Nephron progenitor cell (in vitro differentiated cells): ENCODE results near the gene ZXDC.

Source experiments
- DNase-seq: peaks from one replicate; pipeline ENCODE4 v3.0.0; 2021
- H3K27ac Mint-ChIP-seq: 2 replicates; pipeline ENCODE4 v1.8.0; 2021; ENCODE audit warnings: mild to moderate bottlenecking, moderate library complexity, mixed read lengths
- H3K27me3 Mint-ChIP-seq: 2 replicates; pipeline ENCODE4 v1.8.0; 2021; ENCODE audit warnings: mild to moderate bottlenecking, low read depth, mixed read lengths; ENCODE audit not compliant: poor library complexity
- H3K36me3 Mint-ChIP-seq: 2 replicates; pipeline ENCODE4 v1.8.0; 2021; ENCODE audit warnings: low read depth, mixed read lengths
- H3K4me1 Mint-ChIP-seq: 2 replicates; pipeline ENCODE4 v1.8.0; 2021; ENCODE audit warnings: mixed read lengths
- H3K4me3 Mint-ChIP-seq: 2 replicates; pipeline ENCODE4 v1.8.0; 2021; ENCODE audit warnings: mild to moderate bottlenecking, moderate library complexity, mixed read lengths
- H3K9me3 Mint-ChIP-seq: 2 replicates; pipeline ENCODE4 v1.8.0; 2021; ENCODE audit warnings: mild to moderate bottlenecking, moderate library complexity, mixed read lengths
- TF ChIP-seq, protein P1 (sequence below): fragments of 200-600 bp; sonication (generic); IDR thresholded peaks from 2 replicates; pipeline ENCODE4 v1.5.0; 2021; ENCODE audit warnings: antibody characterized with exemption

Gene ZXDC

DNA sequence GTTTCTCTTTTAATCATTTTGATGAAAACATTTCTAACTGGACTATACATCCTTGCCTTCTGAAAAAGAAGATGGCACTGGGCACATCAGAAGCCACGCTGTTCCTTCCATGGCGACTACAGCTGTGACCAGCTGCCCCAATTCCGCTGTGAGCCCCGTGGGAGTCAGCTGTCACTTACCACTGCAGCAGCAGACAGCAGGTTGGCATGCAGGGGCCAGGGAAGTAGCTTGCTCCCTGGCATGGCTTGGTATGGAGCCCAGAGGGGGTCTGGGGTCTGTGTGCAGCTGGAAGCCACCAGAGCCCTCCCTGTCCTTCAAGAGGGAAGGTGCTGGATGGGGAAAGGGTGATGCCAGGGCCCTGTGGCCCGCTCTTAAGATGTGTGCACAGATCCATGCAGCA is 4.5 kb upstream of the ZXDC start:
- no peaks in the 10 kb centered on the region for H3K9me3 Mint-ChIP-seq
- H3K4me3 Mint-ChIP-seq, result no peak overlapping the region
- peaks cover 37% of the 10 kb centered on the region for H3K4me1 Mint-ChIP-seq
- DNase-seq, result no peak
- TF ChIP-seq, protein P1, sequence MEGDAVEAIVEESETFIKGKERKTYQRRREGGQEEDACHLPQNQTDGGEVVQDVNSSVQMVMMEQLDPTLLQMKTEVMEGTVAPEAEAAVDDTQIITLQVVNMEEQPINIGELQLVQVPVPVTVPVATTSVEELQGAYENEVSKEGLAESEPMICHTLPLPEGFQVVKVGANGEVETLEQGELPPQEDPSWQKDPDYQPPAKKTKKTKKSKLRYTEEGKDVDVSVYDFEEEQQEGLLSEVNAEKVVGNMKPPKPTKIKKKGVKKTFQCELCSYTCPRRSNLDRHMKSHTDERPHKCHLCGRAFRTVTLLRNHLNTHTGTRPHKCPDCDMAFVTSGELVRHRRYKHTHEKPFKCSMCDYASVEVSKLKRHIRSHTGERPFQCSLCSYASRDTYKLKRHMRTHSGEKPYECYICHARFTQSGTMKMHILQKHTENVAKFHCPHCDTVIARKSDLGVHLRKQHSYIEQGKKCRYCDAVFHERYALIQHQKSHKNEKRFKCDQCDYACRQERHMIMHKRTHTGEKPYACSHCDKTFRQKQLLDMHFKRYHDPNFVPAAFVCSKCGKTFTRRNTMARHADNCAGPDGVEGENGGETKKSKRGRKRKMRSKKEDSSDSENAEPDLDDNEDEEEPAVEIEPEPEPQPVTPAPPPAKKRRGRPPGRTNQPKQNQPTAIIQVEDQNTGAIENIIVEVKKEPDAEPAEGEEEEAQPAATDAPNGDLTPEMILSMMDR, result no peak
- peaks cover 16% of the 10 kb centered on the region for H3K27me3 Mint-ChIP-seq
- H3K36me3 Mint-ChIP-seq, result no peaks in the 10 kb centered on the region
- no peak overlapping the region for H3K27ac Mint-ChIP-seq

DNA sequence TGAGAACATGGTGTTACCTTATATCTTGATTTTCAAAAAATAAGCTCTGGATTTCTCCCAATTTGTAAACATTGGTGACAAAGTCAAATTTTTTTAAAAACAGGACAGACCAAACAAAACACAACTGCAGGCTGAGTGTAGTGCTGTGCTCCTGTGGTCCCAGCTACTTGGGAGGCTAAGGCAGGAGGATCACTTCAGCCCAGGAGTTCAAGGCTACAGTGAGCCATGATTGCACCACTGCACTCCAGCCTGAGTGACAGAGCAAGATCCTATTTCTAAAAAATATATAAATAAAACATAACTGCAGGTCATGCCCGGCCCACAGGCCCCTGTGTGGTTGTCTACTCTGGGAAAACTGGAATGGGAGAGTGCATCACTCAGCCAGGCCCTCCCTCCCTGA is 4.0 kb upstream of the ZXDC start:
- H3K4me1 Mint-ChIP-seq, result peaks cover 32% of the 10 kb centered on the region
- no peak overlapping the region for H3K27ac Mint-ChIP-seq
- H3K4me3 Mint-ChIP-seq, result no peak overlapping the region
- no peaks in the 10 kb centered on the region for H3K9me3 Mint-ChIP-seq
- H3K36me3 Mint-ChIP-seq, result no peaks in the 10 kb centered on the region
- peaks cover 16% of the 10 kb centered on the region for H3K27me3 Mint-ChIP-seq
- TF ChIP-seq, protein P1, result no peak
- no peak for DNase-seq

DNA sequence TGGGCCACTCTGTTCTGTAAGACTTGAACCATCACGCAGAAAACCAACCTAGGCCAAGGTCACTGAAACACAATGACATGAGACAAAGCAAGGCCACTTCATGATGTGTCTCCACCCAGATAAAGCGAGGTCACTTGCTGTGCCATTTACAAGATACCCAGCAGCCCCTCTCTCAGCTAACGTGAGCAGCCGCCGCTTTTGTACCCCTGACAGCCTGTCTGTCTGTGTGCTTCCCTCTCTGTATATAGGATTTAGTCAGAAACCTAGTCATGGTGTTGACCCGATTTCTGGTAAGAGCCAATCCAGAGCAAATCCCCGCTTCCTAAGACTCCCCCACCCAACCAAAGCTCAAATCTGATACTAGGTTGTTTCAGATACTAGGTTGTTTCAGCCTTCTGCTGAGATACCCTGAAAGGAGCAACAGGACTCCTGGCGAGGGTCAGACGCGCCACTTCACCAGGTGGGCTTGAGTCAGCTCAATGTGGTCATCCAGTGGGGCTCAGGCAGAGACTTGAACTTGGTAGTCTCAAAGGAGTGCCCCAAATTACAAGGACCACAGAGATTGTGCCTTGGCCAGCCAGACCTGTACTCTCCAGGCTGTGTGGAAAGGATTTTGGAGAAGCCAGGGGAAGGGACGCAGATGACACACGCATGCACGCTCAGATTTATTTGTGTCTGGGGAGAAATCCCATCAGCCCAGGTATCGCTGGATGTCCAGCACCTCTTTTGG is 3.1 kb upstream of the ZXDC start:
- Mint-ChIP-seq H3K9me3 (no peaks in the 10 kb centered on the region), H3K27me3 (peaks cover 16% of the 10 kb centered on the region), H3K4me3 (no peak overlapping the region), H3K27ac (no peak overlapping the region), H3K4me1 (peaks cover 32% of the 10 kb centered on the region), H3K36me3 (no peaks in the 10 kb centered on the region)
- TF ChIP-seq, protein P1, result no peak
- no peak for DNase-seq

DNA sequence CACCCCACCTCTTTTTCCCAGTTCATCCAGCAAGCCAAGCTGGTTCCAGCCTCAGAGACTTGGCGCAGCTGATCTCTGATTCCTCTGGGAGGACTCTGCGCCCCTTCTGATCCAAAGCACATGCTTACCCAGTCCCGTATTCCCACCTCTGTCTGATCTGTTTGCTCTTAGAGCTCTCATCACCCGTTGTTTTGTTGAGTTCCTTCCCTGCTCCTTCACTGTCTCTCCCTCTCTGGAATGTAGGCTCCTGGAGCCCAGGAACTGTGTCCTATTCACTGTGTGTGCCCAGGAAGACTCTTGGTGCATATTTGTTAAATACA is 1.3 kb upstream of the ZXDC start:
- Mint-ChIP-seq H3K4me3 (peak overlapping the region; percentile 85), H3K27ac (no peak overlapping the region), H3K27me3 (peaks cover 16% of the 10 kb centered on the region), H3K9me3 (no peaks in the 10 kb centered on the region), H3K4me1 (peaks cover 49% of the 10 kb centered on the region), H3K36me3 (no peaks in the 10 kb centered on the region)
- no peak for DNase-seq
- TF ChIP-seq, protein P1, result no peak

DNA sequence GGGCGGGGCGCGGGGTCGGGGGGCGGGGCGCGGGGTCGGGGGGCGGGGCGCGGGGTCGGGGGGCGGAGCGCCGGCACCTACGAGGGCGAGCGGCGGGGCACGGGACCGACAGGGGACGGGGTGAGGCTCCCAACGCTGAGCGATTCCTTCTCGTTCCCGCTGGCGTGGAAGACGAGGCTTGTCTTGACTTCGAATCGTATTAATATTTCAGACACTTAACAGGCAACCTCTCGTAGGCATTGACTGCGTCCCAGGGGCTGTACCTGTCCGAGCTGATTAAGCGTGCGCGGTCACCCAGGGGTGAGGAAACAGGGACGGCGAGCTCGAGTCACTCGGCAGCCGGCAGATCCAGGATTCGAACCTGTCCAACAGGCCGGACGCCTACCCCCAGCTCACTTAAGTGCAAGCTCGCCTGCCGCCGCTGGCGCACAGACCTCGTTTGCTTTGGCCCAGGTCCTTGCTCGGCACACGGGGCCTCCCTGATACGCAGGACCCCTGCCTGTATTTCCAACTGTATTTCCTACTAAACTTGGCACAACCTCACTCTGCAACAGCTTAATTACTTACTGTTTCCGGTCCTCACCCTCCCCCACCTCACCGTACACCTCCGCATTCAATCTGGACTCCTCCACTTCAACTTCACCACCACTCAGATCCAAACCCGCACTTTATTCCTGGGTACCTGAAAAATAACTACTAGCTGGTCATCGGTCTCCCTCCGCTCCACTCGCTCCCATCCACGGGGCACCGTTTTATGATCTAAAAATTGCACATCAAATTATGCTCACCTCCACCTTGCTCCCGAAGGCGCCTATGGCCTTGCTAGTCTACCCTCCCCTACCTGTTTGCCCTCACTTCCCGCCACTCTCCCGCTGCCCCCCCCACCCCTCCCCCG is 722 bp upstream of the ZXDC start:
- H3K4me3 Mint-ChIP-seq, result peak overlapping the region; percentile 85
- H3K9me3 Mint-ChIP-seq, result no peaks in the 10 kb centered on the region
- TF ChIP-seq, protein P1, result no peak
- peaks cover 2% of the 10 kb centered on the region for H3K36me3 Mint-ChIP-seq
- H3K27ac Mint-ChIP-seq, result no peak overlapping the region
- peaks cover 45% of the 10 kb centered on the region for H3K4me1 Mint-ChIP-seq
- H3K27me3 Mint-ChIP-seq, result peaks cover 16% of the 10 kb centered on the region
- no peak for DNase-seq
